ENCODE measurements around the gene FGF1.

FGF1 gene

DNA sequence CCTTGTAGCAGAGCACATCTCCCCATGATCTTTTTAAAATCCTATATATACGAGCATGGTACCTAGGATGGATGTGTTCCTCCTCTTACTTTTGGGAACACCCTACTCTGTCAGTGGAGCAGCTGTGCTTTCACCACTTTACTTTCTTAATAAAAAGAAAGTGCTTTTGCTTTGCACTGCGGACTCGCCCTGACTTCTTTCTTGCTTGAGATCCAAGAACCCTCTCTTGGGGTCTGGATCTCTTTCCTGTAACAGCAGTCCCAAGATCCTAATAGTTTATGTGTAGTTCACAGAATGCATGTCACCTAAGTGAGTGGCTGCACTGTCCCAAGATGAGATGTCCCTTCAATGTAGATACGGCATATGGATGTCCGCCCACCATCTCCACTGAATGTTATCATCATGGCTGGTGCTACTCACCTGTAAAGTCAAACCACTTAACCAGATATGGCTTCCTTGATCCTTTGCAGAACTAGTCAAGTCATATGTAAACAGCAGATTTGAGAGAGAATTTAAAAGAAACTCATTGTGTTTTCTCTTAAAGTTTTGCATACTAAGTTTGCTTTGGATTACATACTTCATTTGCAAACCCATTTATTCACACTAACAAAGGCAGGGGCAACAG, 1.9 kb downstream of the FGF1 start:
- no peaks in the 10 kb centered on the region for H3K79me2 ChIP-seq (ENCODE audit: low read length)
- 0 out of 2 replicates have a peak, but pooled peaks cover 8% of the 10 kb centered on the region for H3K27me3 ChIP-seq (ENCODE audit: low read depth, low read length)
- no peak overlapping the region for H3K4me3 ChIP-seq (ENCODE audit: low read length)
- no peaks in the 10 kb centered on the region for H4K20me1 ChIP-seq (ENCODE audit: insufficient read depth, low read length)
- no peak overlapping the region for H3K4me2 ChIP-seq (ENCODE audit: low read length)
- no peak overlapping the region for H2AFZ ChIP-seq (ENCODE audit: low read depth, low read length)
- H3K27ac ChIP-seq (ENCODE audit: low read length): no peak overlapping the region
- TF ChIP-seq, protein P1, sequence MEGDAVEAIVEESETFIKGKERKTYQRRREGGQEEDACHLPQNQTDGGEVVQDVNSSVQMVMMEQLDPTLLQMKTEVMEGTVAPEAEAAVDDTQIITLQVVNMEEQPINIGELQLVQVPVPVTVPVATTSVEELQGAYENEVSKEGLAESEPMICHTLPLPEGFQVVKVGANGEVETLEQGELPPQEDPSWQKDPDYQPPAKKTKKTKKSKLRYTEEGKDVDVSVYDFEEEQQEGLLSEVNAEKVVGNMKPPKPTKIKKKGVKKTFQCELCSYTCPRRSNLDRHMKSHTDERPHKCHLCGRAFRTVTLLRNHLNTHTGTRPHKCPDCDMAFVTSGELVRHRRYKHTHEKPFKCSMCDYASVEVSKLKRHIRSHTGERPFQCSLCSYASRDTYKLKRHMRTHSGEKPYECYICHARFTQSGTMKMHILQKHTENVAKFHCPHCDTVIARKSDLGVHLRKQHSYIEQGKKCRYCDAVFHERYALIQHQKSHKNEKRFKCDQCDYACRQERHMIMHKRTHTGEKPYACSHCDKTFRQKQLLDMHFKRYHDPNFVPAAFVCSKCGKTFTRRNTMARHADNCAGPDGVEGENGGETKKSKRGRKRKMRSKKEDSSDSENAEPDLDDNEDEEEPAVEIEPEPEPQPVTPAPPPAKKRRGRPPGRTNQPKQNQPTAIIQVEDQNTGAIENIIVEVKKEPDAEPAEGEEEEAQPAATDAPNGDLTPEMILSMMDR (IDR thresholded peaks at IDR 0.05; ENCODE audit: low read depth, low read length): no peak
- TF ChIP-seq EZH2phosphoT487 (IDR thresholded peaks at IDR 0.05; ENCODE audit: low read depth): no peak
- H3K36me3 ChIP-seq (replicated peaks; ENCODE audit: low read depth, low read length): no peaks in the 10 kb centered on the region
- no peaks in the 10 kb centered on the region for H3K9me3 ChIP-seq (ENCODE audit: insufficient read depth, low read length)
- H3K4me1 ChIP-seq (ENCODE audit: low read length): no peaks in the 10 kb centered on the region
- no peak overlapping the region for H3K9ac ChIP-seq (ENCODE audit: low read length)

DNA sequence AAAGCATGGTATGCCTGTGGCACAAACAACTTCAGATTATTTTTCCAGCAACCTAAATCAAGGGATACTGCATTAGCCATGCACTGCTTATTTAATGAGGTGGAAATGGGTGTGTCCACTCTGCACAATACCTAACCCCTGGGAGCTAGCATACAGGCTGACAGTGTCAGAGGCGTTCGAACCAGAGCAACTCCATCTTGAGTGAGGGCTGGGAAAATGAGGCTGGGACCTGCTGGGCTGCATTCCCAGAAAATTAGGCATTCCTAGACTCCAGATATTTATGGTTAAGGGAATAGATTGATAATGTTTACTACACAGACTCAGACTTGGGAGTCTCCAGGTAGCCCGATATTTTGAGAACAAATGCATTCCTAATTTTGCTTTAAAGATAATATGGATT, 2.8 kb downstream of the FGF1 start:
- Histone ChIP-seq H4K20me1 (ENCODE audit: insufficient read depth, low read length) (no peaks in the 10 kb centered on the region), H3K27ac (ENCODE audit: low read length) (no peak overlapping the region), H2AFZ (ENCODE audit: low read depth, low read length) (no peak overlapping the region), H3K4me2 (ENCODE audit: low read length) (no peak overlapping the region), H3K4me1 (ENCODE audit: low read length) (no peaks in the 10 kb centered on the region), H3K9ac (ENCODE audit: low read length) (no peak overlapping the region), H3K27me3 (ENCODE audit: low read depth, low read length) (0 out of 2 replicates have a peak, but pooled peaks cover 8% of the 10 kb centered on the region), H3K79me2 (ENCODE audit: low read length) (no peaks in the 10 kb centered on the region), H3K9me3 (ENCODE audit: insufficient read depth, low read length) (no peaks in the 10 kb centered on the region), H3K36me3 (replicated peaks; ENCODE audit: low read depth, low read length) (no peaks in the 10 kb centered on the region), H3K4me3 (ENCODE audit: low read length) (no peak overlapping the region)
- no peak for TF ChIP-seq EZH2phosphoT487 (IDR thresholded peaks at IDR 0.05; ENCODE audit: low read depth)
- TF ChIP-seq, protein P1 (IDR thresholded peaks at IDR 0.05; ENCODE audit: low read depth, low read length): no peak

DNA sequence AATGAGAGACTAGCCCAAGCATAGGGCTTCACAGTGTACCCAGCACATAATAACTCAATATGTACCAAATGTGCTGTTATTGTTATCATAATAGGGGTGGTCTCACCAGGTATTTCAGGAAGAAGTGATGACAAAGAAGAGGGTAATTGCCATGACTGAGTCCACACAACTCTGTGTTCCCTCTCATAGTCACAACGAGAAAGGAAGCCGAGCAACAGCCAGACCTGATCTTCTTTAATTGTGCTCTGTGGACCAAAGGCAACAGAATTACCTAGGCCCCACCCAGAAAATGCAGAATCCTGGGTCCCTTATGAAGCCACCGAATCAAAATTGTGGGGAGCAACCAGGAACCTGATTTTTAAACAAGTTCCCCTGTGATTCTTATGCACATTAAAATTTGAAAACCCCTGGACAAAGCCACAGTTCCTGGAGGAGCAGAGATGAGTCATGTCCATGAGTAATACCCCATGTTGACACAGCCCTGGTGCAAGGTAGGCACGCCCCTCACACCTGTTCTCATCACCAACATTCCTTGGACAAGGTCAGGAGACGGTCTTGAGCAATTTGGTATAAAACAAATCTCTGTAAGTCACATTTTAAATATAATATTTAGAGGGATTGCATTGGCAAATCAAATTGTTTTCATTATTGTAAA, 5.2 kb downstream of the FGF1 start:
- Histone ChIP-seq H3K27me3 (ENCODE audit: low read depth, low read length) (no peaks in the 10 kb centered on the region), H3K79me2 (ENCODE audit: low read length) (no peaks in the 10 kb centered on the region), H3K9ac (ENCODE audit: low read length) (no peak overlapping the region), H3K27ac (ENCODE audit: low read length) (no peak overlapping the region), H3K36me3 (replicated peaks; ENCODE audit: low read depth, low read length) (no peaks in the 10 kb centered on the region), H3K4me3 (ENCODE audit: low read length) (no peak overlapping the region), H3K4me2 (ENCODE audit: low read length) (no peak overlapping the region), H3K4me1 (ENCODE audit: low read length) (no peaks in the 10 kb centered on the region), H2AFZ (ENCODE audit: low read depth, low read length) (no peak overlapping the region), H4K20me1 (ENCODE audit: insufficient read depth, low read length) (no peaks in the 10 kb centered on the region), H3K9me3 (ENCODE audit: insufficient read depth, low read length) (no peaks in the 10 kb centered on the region)
- no peak for TF ChIP-seq EZH2phosphoT487 (IDR thresholded peaks at IDR 0.05; ENCODE audit: low read depth)
- TF ChIP-seq, protein P1 (IDR thresholded peaks at IDR 0.05; ENCODE audit: low read depth, low read length): no peak

DNA sequence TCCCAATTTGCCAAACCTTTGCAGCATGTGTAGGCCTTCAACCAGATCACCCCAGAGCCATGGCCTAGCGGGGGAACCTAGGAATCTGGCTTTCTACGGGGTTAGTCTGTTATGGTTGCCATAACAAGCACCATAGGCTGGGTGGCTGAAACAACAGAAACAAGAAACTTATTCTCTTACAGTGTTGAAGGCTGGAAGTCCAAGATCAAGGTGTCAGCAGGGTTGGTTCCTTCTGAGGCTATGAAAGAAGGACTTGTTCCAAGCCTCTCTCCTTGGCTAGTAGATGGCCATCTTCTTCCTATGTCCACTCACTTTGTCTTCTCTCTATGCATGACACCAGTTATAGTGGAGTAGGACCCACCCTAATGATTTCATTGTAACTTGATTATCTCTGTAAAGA, 6.1 kb downstream of the FGF1 start:
- H3K9ac ChIP-seq (ENCODE audit: low read length): no peak overlapping the region
- H3K4me3 ChIP-seq (ENCODE audit: low read length): no peak overlapping the region
- H3K27me3 ChIP-seq (ENCODE audit: low read depth, low read length): no peaks in the 10 kb centered on the region
- TF ChIP-seq EZH2phosphoT487 (IDR thresholded peaks at IDR 0.05; ENCODE audit: low read depth): no peak
- TF ChIP-seq, protein P1 (IDR thresholded peaks at IDR 0.05; ENCODE audit: low read depth, low read length): no peak
- no peaks in the 10 kb centered on the region for H3K9me3 ChIP-seq (ENCODE audit: insufficient read depth, low read length)
- no peaks in the 10 kb centered on the region for H4K20me1 ChIP-seq (ENCODE audit: insufficient read depth, low read length)
- H3K27ac ChIP-seq (ENCODE audit: low read length): no peak overlapping the region
- H3K4me2 ChIP-seq (ENCODE audit: low read length): no peak overlapping the region
- H3K79me2 ChIP-seq (ENCODE audit: low read length): no peaks in the 10 kb centered on the region
- no peaks in the 10 kb centered on the region for H3K36me3 ChIP-seq (replicated peaks; ENCODE audit: low read depth, low read length)
- no peak overlapping the region for H2AFZ ChIP-seq (ENCODE audit: low read depth, low read length)
- no peaks in the 10 kb centered on the region for H3K4me1 ChIP-seq (ENCODE audit: low read length)

Data from OCI-LY3 (cell line).